ENCODE results near the gene NOL12. TPM values are rescaled to one million over a fixed set of nuclear protein-coding genes. Genes with fewer than 3 reads are reported as not detected.

NOL12 gene
- total RNA-seq, 1 experiment from 2014 or later, result 32.9 TPM

DNA sequence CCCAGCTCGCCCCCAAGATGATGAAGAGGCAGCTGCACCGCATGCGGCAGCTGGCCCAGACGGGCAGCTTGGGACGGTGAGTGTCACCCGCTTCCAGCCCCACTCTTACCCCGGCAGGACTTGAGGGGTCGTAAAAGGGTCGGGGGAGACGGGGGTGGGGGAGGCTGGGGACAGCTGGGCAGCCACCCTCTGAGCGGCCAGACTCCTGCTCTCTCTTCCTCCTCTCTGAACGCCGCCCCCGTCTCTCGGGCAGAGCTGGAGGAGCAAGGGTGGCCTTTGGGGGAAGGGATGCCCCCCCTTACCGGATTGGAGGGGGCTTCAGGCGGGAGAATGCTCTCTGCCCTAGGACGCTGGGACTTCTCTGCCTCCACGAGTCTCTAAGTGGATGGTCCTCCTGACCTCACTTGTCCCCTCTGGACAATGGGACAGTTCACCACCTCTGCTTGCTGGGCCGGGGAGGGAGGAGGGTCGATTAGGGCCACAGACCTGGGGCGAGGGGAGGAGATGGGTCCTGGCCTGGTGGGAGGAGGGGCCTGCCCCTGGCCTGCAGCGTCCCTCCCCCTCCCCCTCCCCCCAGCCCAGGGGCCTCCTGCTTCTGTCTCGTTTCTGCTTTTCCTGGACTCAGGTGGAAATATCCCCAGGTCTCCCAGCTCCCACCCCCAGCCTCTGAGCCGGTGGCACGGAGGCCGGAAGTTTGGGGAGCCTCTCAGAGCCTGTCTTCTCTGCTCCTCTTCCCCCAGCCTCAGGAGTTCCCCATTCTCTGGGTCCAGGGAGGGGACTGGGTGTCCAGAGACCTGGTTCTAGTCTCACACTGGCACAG is 46.2 kb upstream of the NOL12 start:
- H2AFZ ChIP-seq (ENCODE audit: low read length), result peak overlapping the region; percentile 67
- no peaks in the 10 kb centered on the region for H3K9me2 ChIP-seq (replicated peaks; ENCODE audit: low read length)
- no peaks in the 10 kb centered on the region for H3K27me3 ChIP-seq (ENCODE audit: low read length)
- peaks cover 9% of the 10 kb centered on the region; the same call in 1 of the 2 replicates for H3K4me1 ChIP-seq (ENCODE audit: insufficient read depth, low read length)
- ATAC-seq, result no peak; the same call in 1 of the 2 replicates
- no peak overlapping the region for H3K27ac ChIP-seq (ENCODE audit: low read length)
- no peak for TF ChIP-seq EZH2phosphoT487 (IDR thresholded peaks at IDR 0.05; ENCODE audit: borderline replicate concordance, low read length)
- TF ChIP-seq, protein P1, sequence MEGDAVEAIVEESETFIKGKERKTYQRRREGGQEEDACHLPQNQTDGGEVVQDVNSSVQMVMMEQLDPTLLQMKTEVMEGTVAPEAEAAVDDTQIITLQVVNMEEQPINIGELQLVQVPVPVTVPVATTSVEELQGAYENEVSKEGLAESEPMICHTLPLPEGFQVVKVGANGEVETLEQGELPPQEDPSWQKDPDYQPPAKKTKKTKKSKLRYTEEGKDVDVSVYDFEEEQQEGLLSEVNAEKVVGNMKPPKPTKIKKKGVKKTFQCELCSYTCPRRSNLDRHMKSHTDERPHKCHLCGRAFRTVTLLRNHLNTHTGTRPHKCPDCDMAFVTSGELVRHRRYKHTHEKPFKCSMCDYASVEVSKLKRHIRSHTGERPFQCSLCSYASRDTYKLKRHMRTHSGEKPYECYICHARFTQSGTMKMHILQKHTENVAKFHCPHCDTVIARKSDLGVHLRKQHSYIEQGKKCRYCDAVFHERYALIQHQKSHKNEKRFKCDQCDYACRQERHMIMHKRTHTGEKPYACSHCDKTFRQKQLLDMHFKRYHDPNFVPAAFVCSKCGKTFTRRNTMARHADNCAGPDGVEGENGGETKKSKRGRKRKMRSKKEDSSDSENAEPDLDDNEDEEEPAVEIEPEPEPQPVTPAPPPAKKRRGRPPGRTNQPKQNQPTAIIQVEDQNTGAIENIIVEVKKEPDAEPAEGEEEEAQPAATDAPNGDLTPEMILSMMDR (conservative IDR thresholded peaks at IDR 0.05; ENCODE audit: low read depth, low read length), result no peak
- TF ChIP-seq EZH2 (IDR thresholded peaks at IDR 0.05; ENCODE audit: low read length, unreplicated experiment), result no peak
- peak overlapping the region; percentile 56 for H3K9ac ChIP-seq (ENCODE audit: low read length)
- no peaks in the 10 kb centered on the region for H4K20me1 ChIP-seq (ENCODE audit: low read length)
- BruUV-seq (replicated peaks), result no TSS peak
- peak overlapping the region; percentile 79 for H3K4me3 ChIP-seq (ENCODE audit: low read length)
- no peak for DNase-seq
- H3K4me2 ChIP-seq (ENCODE audit: low read length), result peak overlapping the region; percentile 90
- ChIA-PET CTCF (interaction anchor here (0.9 kb wide), 1 partner anchor 33 kb away, joined by 3 read pairs; no protein-coding TSS in a partner anchor), POLR2A (ENCODE audit: unreplicated experiment) (no interaction called here)
- 0 out of 2 replicates have a peak, but pooled peaks cover 6% of the 10 kb centered on the region for H3K79me2 ChIP-seq (ENCODE audit: low read length)
- no peaks in the 10 kb centered on the region for H3K36me3 ChIP-seq (ENCODE audit: low read depth, low read length)
- H3K9me3 ChIP-seq (ENCODE audit: low read length), result no peaks in the 10 kb centered on the region
- intact Hi-C loops (cut with micrococcal nuclease), result no loop called here
- no peaks in the 10 kb centered on the region for H3F3A ChIP-seq (ENCODE audit: low read length, unreplicated experiment)

DNA sequence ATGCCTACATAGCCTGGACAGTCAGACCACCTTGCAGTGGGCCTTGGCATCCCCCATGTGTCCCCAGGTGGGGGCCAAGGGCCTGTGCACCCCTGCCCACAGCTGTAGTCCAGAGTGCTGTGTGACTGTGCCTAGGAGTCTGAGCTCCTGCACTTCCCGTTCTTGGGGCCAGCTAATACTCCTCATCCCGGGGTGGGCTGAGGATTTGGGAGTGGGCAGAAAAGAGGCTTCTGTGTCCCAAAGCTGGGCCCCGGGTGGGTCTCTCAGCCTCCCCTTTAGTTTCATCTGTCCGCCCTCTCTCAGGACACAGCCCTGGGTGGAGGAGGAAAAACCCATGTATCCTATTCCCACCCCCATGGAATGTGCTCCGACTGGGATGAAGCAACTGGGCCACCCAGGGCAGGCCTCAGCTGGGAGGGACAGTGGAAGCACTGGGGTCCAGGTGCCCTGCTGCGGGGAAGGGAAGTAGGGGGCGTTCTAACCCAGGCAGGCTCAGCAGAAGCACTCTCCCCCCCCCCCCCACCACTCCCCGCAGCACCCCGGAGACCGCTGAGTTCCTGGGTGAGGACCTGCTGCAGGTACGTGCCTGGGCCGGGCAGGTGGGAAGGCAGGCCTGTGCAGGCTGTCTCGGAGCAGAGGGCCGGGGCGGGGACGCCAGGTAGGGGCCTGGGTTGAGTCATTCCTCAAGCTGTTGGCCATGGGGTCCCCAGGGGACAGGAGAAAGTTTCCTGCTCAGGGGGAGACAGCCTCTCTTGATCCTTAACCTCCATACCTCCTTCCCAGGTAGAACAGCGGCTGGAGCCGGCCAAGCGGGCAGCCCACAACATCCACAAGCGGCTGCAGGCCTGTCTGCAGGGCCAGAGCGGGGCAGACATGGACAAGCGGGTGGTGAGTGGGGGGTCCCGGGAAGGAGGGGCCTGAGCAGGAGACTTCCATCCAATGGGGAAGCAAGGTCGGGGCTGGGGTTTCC is 45.3 kb upstream of the NOL12 start:
- 0 out of 2 replicates have a peak, but pooled peaks cover 6% of the 10 kb centered on the region for H3K79me2 ChIP-seq (ENCODE audit: low read length)
- ATAC-seq, result no peak
- no peaks in the 10 kb centered on the region for H3K27me3 ChIP-seq (ENCODE audit: low read length)
- no peaks in the 10 kb centered on the region for H3K9me2 ChIP-seq (replicated peaks; ENCODE audit: low read length)
- peaks cover 9% of the 10 kb centered on the region; the same call in 1 of the 2 replicates for H3K4me1 ChIP-seq (ENCODE audit: insufficient read depth, low read length)
- no peak for DNase-seq
- H3F3A ChIP-seq (ENCODE audit: low read length, unreplicated experiment), result no peaks in the 10 kb centered on the region
- H3K9ac ChIP-seq (ENCODE audit: low read length), result no peak overlapping the region
- H2AFZ ChIP-seq (ENCODE audit: low read length), result no peak overlapping the region
- H3K9me3 ChIP-seq (ENCODE audit: low read length), result no peaks in the 10 kb centered on the region
- TF ChIP-seq EZH2phosphoT487 (IDR thresholded peaks at IDR 0.05; ENCODE audit: borderline replicate concordance, low read length) (no peak), EZH2 (IDR thresholded peaks at IDR 0.05; ENCODE audit: low read length, unreplicated experiment) (no peak)
- TF ChIP-seq, protein P1 (conservative IDR thresholded peaks at IDR 0.05; ENCODE audit: low read depth, low read length), result no peak
- H3K27ac ChIP-seq (ENCODE audit: low read length), result no peak overlapping the region
- ChIA-PET CTCF (interaction anchor here (0.9 kb wide), 1 partner anchor 34 kb away, joined by 3 read pairs; no protein-coding TSS in a partner anchor), POLR2A (ENCODE audit: unreplicated experiment) (no interaction called here)
- H3K4me3 ChIP-seq (ENCODE audit: low read length), result peak overlapping the region; percentile 79
- peak overlapping the region; percentile 90 for H3K4me2 ChIP-seq (ENCODE audit: low read length)
- H4K20me1 ChIP-seq (ENCODE audit: low read length), result no peaks in the 10 kb centered on the region
- intact Hi-C loops (cut with micrococcal nuclease), result no loop called here
- H3K36me3 ChIP-seq (ENCODE audit: low read depth, low read length), result no peaks in the 10 kb centered on the region
- no TSS peak for BruUV-seq (replicated peaks)

Measured in PC-3 (cell line).